ENCODE data around the gene RSBN1.

Gene RSBN1

DNA sequence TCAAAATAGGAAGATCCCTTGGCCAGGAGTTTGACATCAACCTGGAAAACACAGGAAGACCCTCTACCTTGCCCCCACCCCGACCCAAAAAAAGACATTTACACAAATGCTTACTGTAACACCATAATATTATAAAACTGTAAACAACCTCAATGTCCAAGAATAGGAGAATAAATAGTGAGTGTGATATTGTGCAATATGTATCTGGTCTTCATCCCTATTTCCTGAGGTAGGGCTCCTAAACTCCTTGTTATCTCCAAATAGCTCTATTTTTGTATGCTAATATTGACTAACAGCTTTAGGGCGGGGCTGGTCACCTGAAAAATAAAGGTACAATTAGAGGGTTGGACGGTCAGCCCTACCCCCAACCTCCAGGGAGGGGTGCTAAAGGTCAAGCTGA, 23.5 kb downstream of the RSBN1 start:
- peaks cover 12% of the 10 kb centered on the region for H3K36me3 ChIP-seq (ENCODE audit: insufficient read depth, low read length)
- H3K9ac ChIP-seq (ENCODE audit: low read length) = no peak overlapping the region
- no peaks in the 10 kb centered on the region for H3F3A ChIP-seq (ENCODE audit: insufficient read depth, low read length)
- H3K4me3 ChIP-seq (ENCODE audit: low read depth, low read length, poor library complexity, severe bottlenecking) = no peak overlapping the region
- H3K9me2 ChIP-seq (ENCODE audit: low read depth, low read length) = no peaks in the 10 kb centered on the region
- H3K27ac ChIP-seq (ENCODE audit: low read depth, low read length, poor library complexity, severe bottlenecking) = no peak overlapping the region
- no peaks in the 10 kb centered on the region for H3K79me2 ChIP-seq (ENCODE audit: insufficient read depth, low read length)
- H4K20me1 ChIP-seq (ENCODE audit: insufficient read depth, low read length) = no peaks in the 10 kb centered on the region
- TF ChIP-seq, protein P1, sequence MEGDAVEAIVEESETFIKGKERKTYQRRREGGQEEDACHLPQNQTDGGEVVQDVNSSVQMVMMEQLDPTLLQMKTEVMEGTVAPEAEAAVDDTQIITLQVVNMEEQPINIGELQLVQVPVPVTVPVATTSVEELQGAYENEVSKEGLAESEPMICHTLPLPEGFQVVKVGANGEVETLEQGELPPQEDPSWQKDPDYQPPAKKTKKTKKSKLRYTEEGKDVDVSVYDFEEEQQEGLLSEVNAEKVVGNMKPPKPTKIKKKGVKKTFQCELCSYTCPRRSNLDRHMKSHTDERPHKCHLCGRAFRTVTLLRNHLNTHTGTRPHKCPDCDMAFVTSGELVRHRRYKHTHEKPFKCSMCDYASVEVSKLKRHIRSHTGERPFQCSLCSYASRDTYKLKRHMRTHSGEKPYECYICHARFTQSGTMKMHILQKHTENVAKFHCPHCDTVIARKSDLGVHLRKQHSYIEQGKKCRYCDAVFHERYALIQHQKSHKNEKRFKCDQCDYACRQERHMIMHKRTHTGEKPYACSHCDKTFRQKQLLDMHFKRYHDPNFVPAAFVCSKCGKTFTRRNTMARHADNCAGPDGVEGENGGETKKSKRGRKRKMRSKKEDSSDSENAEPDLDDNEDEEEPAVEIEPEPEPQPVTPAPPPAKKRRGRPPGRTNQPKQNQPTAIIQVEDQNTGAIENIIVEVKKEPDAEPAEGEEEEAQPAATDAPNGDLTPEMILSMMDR (IDR thresholded peaks at IDR 0.05; ENCODE audit: low read length) = no peak
- no peak for TF ChIP-seq EZH2 (IDR thresholded peaks at IDR 0.05; ENCODE audit: borderline replicate concordance, low read length)
- no peak overlapping the region for H2AFZ ChIP-seq (ENCODE audit: low read length)
- no peaks in the 10 kb centered on the region for H3K9me3 ChIP-seq (ENCODE audit: low read length)
- H3K27me3 ChIP-seq (ENCODE audit: insufficient read depth, low read length) = no peaks in the 10 kb centered on the region
- no peak overlapping the region for H3K4me2 ChIP-seq (ENCODE audit: low read length)
- peaks cover 9% of the 10 kb centered on the region for H3K4me1 ChIP-seq (ENCODE audit: insufficient read depth, low read length, severe bottlenecking)

DNA sequence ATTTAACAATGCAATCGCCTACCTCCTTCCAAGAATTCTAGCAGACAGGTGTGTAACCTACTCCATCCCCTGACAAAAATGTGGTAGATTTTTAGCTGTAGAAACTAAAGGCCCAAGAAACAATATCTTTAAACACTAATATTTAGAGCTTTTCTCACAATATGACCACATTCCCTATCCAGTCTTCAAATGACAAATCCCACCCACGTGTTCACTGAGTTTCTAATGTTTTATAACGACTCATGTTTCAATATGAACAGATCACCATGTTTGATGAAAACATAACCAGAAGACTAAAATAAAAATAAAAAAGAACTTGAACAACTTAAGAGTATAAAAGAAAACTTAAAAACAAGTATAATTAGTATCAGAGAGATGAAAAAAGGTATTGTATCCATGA, 24.6 kb downstream of the RSBN1 start:
- H3F3A ChIP-seq (ENCODE audit: insufficient read depth, low read length) = no peaks in the 10 kb centered on the region
- peaks cover 6% of the 10 kb centered on the region for H3K79me2 ChIP-seq (ENCODE audit: insufficient read depth, low read length)

DNA sequence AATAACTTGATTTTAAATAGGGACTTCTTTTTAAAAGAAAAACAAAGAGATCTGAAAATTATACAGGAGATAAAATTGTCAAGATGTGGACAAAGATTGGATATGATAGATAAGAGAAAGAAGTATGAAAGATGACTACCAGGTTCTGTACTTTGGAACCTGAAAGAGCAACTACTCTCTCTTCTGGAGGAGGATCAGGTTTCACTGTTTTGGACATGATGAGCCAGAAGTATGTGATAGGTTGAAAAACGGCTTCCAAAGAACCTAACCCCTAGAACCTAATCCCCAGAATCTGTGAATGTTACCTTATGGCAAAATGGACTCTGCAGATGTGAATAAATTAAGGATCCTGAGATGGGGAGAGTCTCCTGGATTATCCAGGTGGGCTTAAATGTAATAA, 26.2 kb downstream of the RSBN1 start:
- Histone ChIP-seq H3K79me2 (ENCODE audit: insufficient read depth, low read length) (peaks cover 22% of the 10 kb centered on the region), H3F3A (ENCODE audit: insufficient read depth, low read length) (no peaks in the 10 kb centered on the region), H3K36me3 (ENCODE audit: insufficient read depth, low read length) (peaks cover 10% of the 10 kb centered on the region), H3K27ac (ENCODE audit: low read depth, low read length, poor library complexity, severe bottlenecking) (no peak overlapping the region), H3K9me3 (ENCODE audit: low read length) (no peaks in the 10 kb centered on the region), H3K9ac (ENCODE audit: low read length) (no peak overlapping the region), H3K4me3 (ENCODE audit: low read depth, low read length, poor library complexity, severe bottlenecking) (no peak overlapping the region), H3K4me1 (ENCODE audit: insufficient read depth, low read length, severe bottlenecking) (peaks cover 27% of the 10 kb centered on the region), H3K4me2 (ENCODE audit: low read length) (no peak overlapping the region), H3K9me2 (ENCODE audit: low read depth, low read length) (no peaks in the 10 kb centered on the region), H3K27me3 (ENCODE audit: insufficient read depth, low read length) (no peaks in the 10 kb centered on the region), H4K20me1 (ENCODE audit: insufficient read depth, low read length) (no peaks in the 10 kb centered on the region), H2AFZ (ENCODE audit: low read length) (no peak overlapping the region)
- TF ChIP-seq EZH2 (IDR thresholded peaks at IDR 0.05; ENCODE audit: borderline replicate concordance, low read length) = no peak
- TF ChIP-seq, protein P1 (IDR thresholded peaks at IDR 0.05; ENCODE audit: low read length) = no peak

More for the DNA sequence above, 24.6 kb downstream of the RSBN1 start:
- H3K4me1 ChIP-seq (ENCODE audit: insufficient read depth, low read length, severe bottlenecking) = peaks cover 19% of the 10 kb centered on the region
- H3K4me2 ChIP-seq (ENCODE audit: low read length) = no peak overlapping the region
- H3K9me3 ChIP-seq (ENCODE audit: low read length) = no peaks in the 10 kb centered on the region
- H3K4me3 ChIP-seq (ENCODE audit: low read depth, low read length, poor library complexity, severe bottlenecking) = no peak overlapping the region
- peaks cover 10% of the 10 kb centered on the region for H3K36me3 ChIP-seq (ENCODE audit: insufficient read depth, low read length)
- H3K9me2 ChIP-seq (ENCODE audit: low read depth, low read length) = no peaks in the 10 kb centered on the region
- H3K27ac ChIP-seq (ENCODE audit: low read depth, low read length, poor library complexity, severe bottlenecking) = no peak overlapping the region
- H3K27me3 ChIP-seq (ENCODE audit: insufficient read depth, low read length) = no peaks in the 10 kb centered on the region
- H4K20me1 ChIP-seq (ENCODE audit: insufficient read depth, low read length) = no peaks in the 10 kb centered on the region
- H2AFZ ChIP-seq (ENCODE audit: low read length) = no peak overlapping the region
- no peak overlapping the region for H3K9ac ChIP-seq (ENCODE audit: low read length)
- TF ChIP-seq, protein P1 (IDR thresholded peaks at IDR 0.05; ENCODE audit: low read length) = no peak
- no peak for TF ChIP-seq EZH2 (IDR thresholded peaks at IDR 0.05; ENCODE audit: borderline replicate concordance, low read length)
